Upper lobe of right lung (tissue), 1 donor: ENCODE measurements around the gene MON1B. TPM values are rescaled to one million over a fixed set of nuclear protein-coding genes. Genes with fewer than 3 reads are reported as not detected.

Experiments
- ATAC-seq: fragments of 200-7000 bp; cut with Tn5 transposase; one replicate; pipeline ENCODE4 v1.9.1; 2020; ENCODE audit warnings: mild to moderate bottlenecking, moderate library complexity
- DNase-seq: peaks from one replicate; pipeline ENCODE4 v3.0.0-alpha.2; 2020
- H3K27ac ChIP-seq: fragments of 200-600 bp; one replicate; pipeline ENCODE4 v1.8.0; 2022
- H3K27me3 ChIP-seq: fragments of 200-600 bp; one replicate; pipeline ENCODE4 v1.8.0; 2022; ENCODE audit warnings: mild to moderate bottlenecking
- H3K36me3 ChIP-seq: fragments of 200-600 bp; one replicate; pipeline ENCODE4 v1.8.0; 2022
- H3K4me1 ChIP-seq: fragments of 200-600 bp; one replicate; pipeline ENCODE4 v1.8.0; 2022
- H3K4me3 ChIP-seq: fragments of 200-600 bp; one replicate; pipeline ENCODE4 v1.8.0; 2022; ENCODE audit warnings: mild to moderate bottlenecking
- H3K9me3 ChIP-seq: fragments of 200-600 bp; one replicate; pipeline ENCODE4 v1.8.0; 2022
- intact Hi-C: fragments of 100-400 bp; cut with DNase I; formaldehyde crosslinking; loops from one replicate; pipeline ENCODE4 v1.11.0; 2022
- total RNA-seq: library from RNA; stranded (reverse); fragmentation: NEBNext Ultra II Directional; extraction: Animal tissue kit (Norgen Biotek cat#: 25700); gene quantifications from one replicate; pipeline ENCODE4 v1.2.1, GENCODE V29; 2021
- TF ChIP-seq, protein P1 (sequence below): fragments of 200-600 bp; IDR thresholded peaks from one replicate; pipeline ENCODE4 v1.8.0; 2022; ENCODE audit warnings: antibody characterized with exemption
- donor health status: DM: no; HTN: yes; CAD: no; lungs with severe emphysema.

The MON1B gene
- total RNA-seq, 1 donor from 2014 or later: 54.2 TPM

DNA sequence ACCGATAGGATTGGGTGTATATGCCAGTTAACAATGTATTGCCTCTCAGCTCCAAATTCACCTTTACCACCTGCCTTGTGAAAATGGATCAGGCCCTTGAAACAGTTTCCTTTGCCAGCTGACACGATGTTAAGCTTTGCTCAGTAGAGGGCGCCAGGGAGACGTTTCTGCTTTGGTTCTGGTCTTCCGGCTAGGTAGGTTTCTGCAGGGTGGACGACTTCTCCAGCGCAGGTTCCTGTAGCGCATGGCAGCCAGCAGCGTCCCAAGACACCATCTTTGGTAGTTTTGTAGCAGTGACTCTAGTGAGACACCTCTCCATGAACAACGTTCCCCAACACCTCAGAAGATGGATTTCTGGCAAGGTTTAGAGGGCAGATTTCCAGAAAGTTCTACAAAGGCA, 32.2 kb downstream of the MON1B start:
- peak; percentile 45 for ATAC-seq
- intact Hi-C loops: no loop called here
- TF ChIP-seq, protein P1, sequence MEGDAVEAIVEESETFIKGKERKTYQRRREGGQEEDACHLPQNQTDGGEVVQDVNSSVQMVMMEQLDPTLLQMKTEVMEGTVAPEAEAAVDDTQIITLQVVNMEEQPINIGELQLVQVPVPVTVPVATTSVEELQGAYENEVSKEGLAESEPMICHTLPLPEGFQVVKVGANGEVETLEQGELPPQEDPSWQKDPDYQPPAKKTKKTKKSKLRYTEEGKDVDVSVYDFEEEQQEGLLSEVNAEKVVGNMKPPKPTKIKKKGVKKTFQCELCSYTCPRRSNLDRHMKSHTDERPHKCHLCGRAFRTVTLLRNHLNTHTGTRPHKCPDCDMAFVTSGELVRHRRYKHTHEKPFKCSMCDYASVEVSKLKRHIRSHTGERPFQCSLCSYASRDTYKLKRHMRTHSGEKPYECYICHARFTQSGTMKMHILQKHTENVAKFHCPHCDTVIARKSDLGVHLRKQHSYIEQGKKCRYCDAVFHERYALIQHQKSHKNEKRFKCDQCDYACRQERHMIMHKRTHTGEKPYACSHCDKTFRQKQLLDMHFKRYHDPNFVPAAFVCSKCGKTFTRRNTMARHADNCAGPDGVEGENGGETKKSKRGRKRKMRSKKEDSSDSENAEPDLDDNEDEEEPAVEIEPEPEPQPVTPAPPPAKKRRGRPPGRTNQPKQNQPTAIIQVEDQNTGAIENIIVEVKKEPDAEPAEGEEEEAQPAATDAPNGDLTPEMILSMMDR: peak; percentile 27

GRCh38 chr16:77225182-77225581, 34.2 kb downstream of the MON1B start:
- H3K36me3 ChIP-seq: no peaks in the 10 kb centered on the region
- no peak overlapping the region for H3K27ac ChIP-seq
- DNase-seq (no peak), ATAC-seq (no peak)
- intact Hi-C loops: no loop called here
- no peaks in the 10 kb centered on the region for H3K27me3 ChIP-seq
- TF ChIP-seq, protein P1: no peak
- no peaks in the 10 kb centered on the region for H3K9me3 ChIP-seq
- H3K4me1 ChIP-seq: no peaks in the 10 kb centered on the region
- no peak overlapping the region for H3K4me3 ChIP-seq

More for the DNA sequence above, 32.2 kb downstream of the MON1B start:
- no peak overlapping the region for H3K27ac ChIP-seq
- H3K4me3 ChIP-seq: no peak overlapping the region
- no peaks in the 10 kb centered on the region for H3K4me1 ChIP-seq
- no peaks in the 10 kb centered on the region for H3K36me3 ChIP-seq
- DNase-seq: no peak
- no peaks in the 10 kb centered on the region for H3K27me3 ChIP-seq
- H3K9me3 ChIP-seq: no peaks in the 10 kb centered on the region

- TF ChIP-seq, protein P1: no peak
- ATAC-seq (no peak), DNase-seq (no peak)
- no peak overlapping the region for H3K27ac ChIP-seq
- H3K4me3 ChIP-seq: no peak overlapping the region
- intact Hi-C loops: no loop called here
- no peaks in the 10 kb centered on the region for H3K27me3 ChIP-seq
- H3K36me3 ChIP-seq: no peaks in the 10 kb centered on the region
- no peaks in the 10 kb centered on the region for H3K4me1 ChIP-seq
- no peaks in the 10 kb centered on the region for H3K9me3 ChIP-seq
Observed at GRCh38 chr16:77227745-77228144, 36.8 kb downstream of the MON1B start.

- TF ChIP-seq, protein P1: no peak
- Histone ChIP-seq H3K9me3 (no peaks in the 10 kb centered on the region), H3K4me3 (no peak overlapping the region), H3K4me1 (no peaks in the 10 kb centered on the region), H3K27me3 (peaks cover 10% of the 10 kb centered on the region), H3K36me3 (no peaks in the 10 kb centered on the region), H3K27ac (no peak overlapping the region)
- DNase-seq: no peak
- intact Hi-C loops: no loop called here
- ATAC-seq: no peak
Observed at GRCh38 chr16:77231047-77231446, 40.1 kb downstream of the MON1B start.

DNA sequence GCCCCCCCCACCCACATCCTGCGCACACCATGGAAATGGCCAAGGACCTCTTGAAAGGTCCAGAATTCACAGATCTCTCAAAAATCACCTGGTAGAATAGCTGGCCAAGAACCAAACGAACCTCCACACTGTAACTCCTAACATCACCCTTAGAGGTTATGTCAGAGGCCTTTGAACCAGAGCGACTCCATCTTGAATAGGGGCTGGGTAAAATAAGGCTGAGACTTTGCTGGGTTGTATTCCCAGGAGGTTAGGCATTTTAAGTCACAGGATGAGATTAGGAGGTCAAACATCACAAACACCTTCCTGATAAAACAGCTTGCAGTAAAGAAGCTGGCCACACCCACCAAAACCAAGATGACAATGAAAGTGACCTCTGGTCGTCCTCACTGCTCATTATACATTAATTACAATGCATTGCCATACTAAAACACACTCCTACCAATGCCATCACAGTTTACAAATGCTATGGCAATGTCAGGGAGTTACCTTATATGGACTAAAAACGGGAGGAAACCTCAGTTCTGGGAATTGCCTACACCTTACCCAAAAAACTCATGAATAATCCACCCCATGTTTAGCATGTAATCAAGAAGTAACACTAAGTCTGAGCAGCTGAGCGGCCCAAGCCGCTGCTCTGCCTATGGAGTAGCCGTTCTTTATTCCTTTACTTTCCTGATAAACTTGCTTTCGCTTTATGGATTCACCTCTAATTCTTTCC, 43.0 kb downstream of the MON1B start:
- DNase-seq (no peak), ATAC-seq (no peak)
- no peak overlapping the region for H3K4me3 ChIP-seq
- intact Hi-C loops: no loop called here
- H3K27me3 ChIP-seq: peaks cover 10% of the 10 kb centered on the region
- no peaks in the 10 kb centered on the region for H3K4me1 ChIP-seq
- no peak overlapping the region for H3K27ac ChIP-seq
- TF ChIP-seq, protein P1: no peak
- H3K9me3 ChIP-seq: no peaks in the 10 kb centered on the region
- no peaks in the 10 kb centered on the region for H3K36me3 ChIP-seq
